ENCODE measurements around the gene PLPPR5. TPM values are rescaled to one million over a fixed set of nuclear protein-coding genes. Genes with fewer than 3 reads are reported as not detected.

Gene PLPPR5
- total and polyA plus RNA-seq, 10 of the 15 experiments (the other 5 are each of a cell fraction or from before 2014, with no cell fraction given) = under 0.01 to 0.11 (median 0.02) TPM; not detected in 7

DNA sequence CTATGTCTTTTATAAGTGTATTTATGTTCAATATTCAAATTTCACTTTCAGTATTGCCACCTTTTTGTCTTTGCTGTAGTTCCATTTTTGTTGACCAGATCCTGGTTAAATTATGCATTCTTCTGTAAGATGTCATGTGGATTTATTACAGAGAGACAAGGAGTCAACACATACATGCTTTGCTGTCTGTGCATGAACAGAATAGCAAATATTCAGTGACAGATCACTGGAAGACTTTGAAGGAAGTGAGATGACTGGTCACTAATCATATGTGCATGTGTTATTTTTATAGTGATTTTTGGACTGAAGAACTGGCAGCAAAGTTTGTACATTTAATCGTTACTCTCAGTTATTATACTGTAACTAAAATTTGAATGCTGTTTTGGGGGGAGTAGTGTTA is 117.2 kb downstream of the PLPPR5 start (continued):
- TF ChIP-seq GATAD2B (conservative IDR thresholded peaks at IDR 0.05; ENCODE audit: low read depth) = no peak

DNA sequence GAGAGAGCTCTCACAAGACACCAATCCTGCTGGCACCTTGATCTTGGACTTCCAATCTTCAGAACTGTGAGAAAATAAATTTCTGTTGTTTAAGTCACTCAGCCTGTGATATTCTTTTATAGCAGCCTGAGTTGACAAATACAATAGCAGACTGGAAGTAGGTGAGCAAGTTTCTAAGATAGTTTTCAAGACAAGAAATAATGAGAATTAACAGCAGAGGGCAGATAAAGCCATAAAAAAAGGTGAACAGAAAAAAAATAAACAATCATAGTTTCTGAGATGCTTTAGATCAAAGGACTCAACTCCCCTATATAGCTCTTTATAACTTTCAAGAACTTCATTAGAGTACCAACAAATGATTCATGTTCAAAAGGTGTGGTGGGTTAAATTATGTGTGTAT is 119.8 kb downstream of the PLPPR5 start:
- H3K4me2 ChIP-seq (ENCODE audit: control insufficient read depth, insufficient read depth) = no peak overlapping the region
- H3K9me3 ChIP-seq (replicated peaks; ENCODE audit: control insufficient read depth, insufficient read depth, low read length) = no peaks in the 10 kb centered on the region
- H3K9ac ChIP-seq (ENCODE audit: control insufficient read depth, insufficient read depth, low read length) = no peak overlapping the region
- ATAC-seq (no peak), DNase-seq (ENCODE audit: low read depth, low spot score) (no peak), FAIRE-seq (no peak)
- BruUV-seq (replicated peaks) = no TSS peak
- no peaks in the 10 kb centered on the region for H3K79me2 ChIP-seq (ENCODE audit: control insufficient read depth, insufficient read depth, low read length)
- H3K27me3 ChIP-seq (replicated peaks in 1 of 2; ENCODE audit: control insufficient read depth in 2 of 2, insufficient read depth in 2 of 2, low read length in 1 of 2) = no peaks in the 10 kb centered on the region
- H2AFZ ChIP-seq (ENCODE audit: control insufficient read depth, low read depth, low read length) = no peak overlapping the region
- POLR2A ChIA-PET = no interaction called here
- CTCF ChIA-PET = no interaction called here
- TF ChIP-seq, protein P1, sequence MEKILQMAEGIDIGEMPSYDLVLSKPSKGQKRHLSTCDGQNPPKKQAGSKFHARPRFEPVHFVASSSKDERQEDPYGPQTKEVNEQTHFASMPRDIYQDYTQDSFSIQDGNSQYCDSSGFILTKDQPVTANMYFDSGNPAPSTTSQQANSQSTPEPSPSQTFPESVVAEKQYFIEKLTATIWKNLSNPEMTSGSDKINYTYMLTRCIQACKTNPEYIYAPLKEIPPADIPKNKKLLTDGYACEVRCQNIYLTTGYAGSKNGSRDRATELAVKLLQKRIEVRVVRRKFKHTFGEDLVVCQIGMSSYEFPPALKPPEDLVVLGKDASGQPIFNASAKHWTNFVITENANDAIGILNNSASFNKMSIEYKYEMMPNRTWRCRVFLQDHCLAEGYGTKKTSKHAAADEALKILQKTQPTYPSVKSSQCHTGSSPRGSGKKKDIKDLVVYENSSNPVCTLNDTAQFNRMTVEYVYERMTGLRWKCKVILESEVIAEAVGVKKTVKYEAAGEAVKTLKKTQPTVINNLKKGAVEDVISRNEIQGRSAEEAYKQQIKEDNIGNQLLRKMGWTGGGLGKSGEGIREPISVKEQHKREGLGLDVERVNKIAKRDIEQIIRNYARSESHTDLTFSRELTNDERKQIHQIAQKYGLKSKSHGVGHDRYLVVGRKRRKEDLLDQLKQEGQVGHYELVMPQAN (conservative IDR thresholded peaks at IDR 0.05) = no peak
- no peak for TF ChIP-seq YBX1 (IDR thresholded peaks at IDR 0.05)
- TF ChIP-seq SUZ12 (IDR thresholded peaks at IDR 0.05; ENCODE audit: unreplicated experiment) = no peak
- TF ChIP-seq GATAD2B (conservative IDR thresholded peaks at IDR 0.05; ENCODE audit: low read depth) = no peak
- TF ChIP-seq SREBF1 (IDR thresholded peaks at IDR 0.05; ENCODE audit: low read length) = no peak
- TF ChIP-seq TBL1XR1 (IDR thresholded peaks at IDR 0.05; ENCODE audit: low read depth, low read length) = no peak
- no peak for TF ChIP-seq RBBP5 (conservative IDR thresholded peaks at IDR 0.05)
- no peak for TF ChIP-seq HDAC6 (IDR thresholded peaks at IDR 0.05; ENCODE audit: unreplicated experiment)
- no peak for TF ChIP-seq GABPA (IDR thresholded peaks at IDR 0.05; ENCODE audit: low read depth)
- TF ChIP-seq, protein P2, sequence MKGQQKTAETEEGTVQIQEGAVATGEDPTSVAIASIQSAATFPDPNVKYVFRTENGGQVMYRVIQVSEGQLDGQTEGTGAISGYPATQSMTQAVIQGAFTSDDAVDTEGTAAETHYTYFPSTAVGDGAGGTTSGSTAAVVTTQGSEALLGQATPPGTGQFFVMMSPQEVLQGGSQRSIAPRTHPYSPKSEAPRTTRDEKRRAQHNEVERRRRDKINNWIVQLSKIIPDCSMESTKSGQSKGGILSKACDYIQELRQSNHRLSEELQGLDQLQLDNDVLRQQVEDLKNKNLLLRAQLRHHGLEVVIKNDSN (IDR thresholded peaks at IDR 0.05; ENCODE audit: borderline replicate concordance, extremely low read length, insufficient read depth, low read depth, low read length) = no peak
- TF ChIP-seq EP300 (IDR thresholded peaks at IDR 0.05; ENCODE audit: borderline replicate concordance in 1 of 2, control insufficient read depth in 1 of 2, low read depth in 2 of 2, low read length in 2 of 2) = no peak
- no peak for TF ChIP-seq ZNF24 (IDR thresholded peaks at IDR 0.05)
- no peak for TF ChIP-seq MTA2 (IDR thresholded peaks at IDR 0.05; ENCODE audit: low read depth)
- no peak overlapping the region for H3K4me3 ChIP-seq
- RAD21 ChIA-PET (ENCODE audit: unreplicated experiment) = no interaction called here
- no peaks in the 10 kb centered on the region for H3K36me3 ChIP-seq (ENCODE audit: control insufficient read depth in 2 of 2, insufficient read depth in 2 of 2, low read length in 1 of 2)
- no peaks in the 10 kb centered on the region for H3K4me1 ChIP-seq (ENCODE audit: control insufficient read depth, insufficient read depth, low read length)
- in situ Hi-C loops (cut with MboI) (no loop called here), intact Hi-C loops (cut with micrococcal nuclease; ENCODE audit: unreplicated experiment) (no loop called here)
- H3K27ac ChIP-seq (ENCODE audit: control insufficient read depth, insufficient read depth) = no peak overlapping the region
- SMC1A ChIA-PET (ENCODE audit: uncharacterized antibody, unreplicated experiment) = interaction anchor here (1.1 kb wide), 1 partner anchor 91 kb away, joined by 3 read pairs; no protein-coding TSS in a partner anchor
- H4K20me1 ChIP-seq (ENCODE audit: control insufficient read depth, insufficient read depth) = no peaks in the 10 kb centered on the region

All from GM12878 (cell line).